Inflammatory macrophage treated with lipopolysaccharide for 1 hour (primary cell): Measurements from ENCODE around the gene ANKRD26.

Experiments
- DNase-seq, 2 donors: peaks; one replicate each; pipeline ENCODE4 v3.0.0-alpha.2; 2020 to 2022

Gene ANKRD26

GRCh38 chr10:27019827-27020226 is 80.5 kb downstream of the ANKRD26 start:
- DNase-seq = no peak

- no peak for DNase-seq
Observed at GRCh38 chr10:26997610-26998009, 102.7 kb downstream of the ANKRD26 start.

GRCh38 chr10:26994743-26995142 is 105.6 kb downstream of the ANKRD26 start:
- no peak for DNase-seq

GRCh38 chr10:26987851-26988250 is 112.4 kb downstream of the ANKRD26 start:
- DNase-seq = no peak

GRCh38 chr10:26983156-26983555 is 117.1 kb downstream of the ANKRD26 start:
- no peak for DNase-seq

GRCh38 chr10:26982058-26982457 is 118.2 kb downstream of the ANKRD26 start:
- no peak for DNase-seq

GRCh38 chr10:26981232-26981824 is 119.0 kb downstream of the ANKRD26 start:
- DNase-seq = no peak

- no peak for DNase-seq
Observed at GRCh38 chr10:26978519-26978918, 121.8 kb downstream of the ANKRD26 start.

GRCh38 chr10:26977635-26978034 is 122.7 kb downstream of the ANKRD26 start:
- no peak for DNase-seq

GRCh38 chr10:26970667-26971066 is 129.6 kb downstream of the ANKRD26 start:
- DNase-seq = no peak

- no peak for DNase-seq
Observed at GRCh38 chr10:26969145-26969926, 131.0 kb downstream of the ANKRD26 start.

GRCh38 chr10:26962835-26963234 is 137.5 kb downstream of the ANKRD26 start:
- no peak for DNase-seq

- no peak for DNase-seq
Observed at GRCh38 chr10:26960308-26960707, 140.0 kb downstream of the ANKRD26 start.

- no peak for DNase-seq
Observed at GRCh38 chr10:26959841-26960240, 140.5 kb downstream of the ANKRD26 start.
